HCT116 (cell line): ENCODE measurements around the gene TTLL11. TPM values are rescaled to one million over a fixed set of nuclear protein-coding genes. Genes with fewer than 3 reads are reported as not detected.

ENCODE experiments used
- ATAC-seq: fragments of 200-7000 bp; cut with Tn5 transposase; 2 replicates; pipeline ENCODE4 v1.9.1; 2020; ENCODE audit warnings: mild to moderate bottlenecking, moderate library complexity
- BruUV-seq: library from RNA; stranded (reverse); fragments of 400-500 nt; replicated peaks from 2 replicates; lab custom pipeline; 2021; lab: Mats Ljungman, UMichigan
- CTCF ChIA-PET: fragments of 300-600 bp; sonication (Branson Sonifier 250); formaldehyde crosslinking; loops from one replicate; lab custom pipeline; 2021; ENCODE audit warnings: antibody characterized with exemption; lab: Charles Lee
- POLR2A ChIA-PET: fragments of 300-600, 350-600 bp; sonication (Branson Sonifier 250); formaldehyde crosslinking; loops from one replicate; lab custom pipeline; 2021; ENCODE audit warnings: antibody characterized with exemption; lab: Charles Lee
- RAD21 ChIA-PET, 2 experiments: fragments of 300-600 bp; sonication (Branson Sonifier 250); formaldehyde crosslinking; loops; one replicate each; lab custom pipeline; 2023; ENCODE audit warnings: low total read pairs in 2 of 2; ENCODE audit not compliant: uncharacterized antibody in 2 of 2, unreplicated experiment in 2 of 2, low non-redundant PET in 1 of 2; lab: Charles Lee
- DNase-seq: peaks from one replicate; pipeline ENCODE4 v3.0.0-alpha.2; 2010; ENCODE audit warnings: low read depth, low spot score
- H2AFZ ChIP-seq: fragments of 200-600 bp; shearing (Covaris generic), sonication (generic); 2 replicates; pipeline ENCODE4 v1.6.1; 2017; ENCODE audit warnings: low read depth, mixed run types, mixed read lengths, antibody characterized with exemption, low read length; ENCODE audit not compliant: poor library complexity, severe bottlenecking
- H3K27ac ChIP-seq: 2 replicates; pipeline ENCODE4 v1.5.1; 2012; ENCODE audit warnings: low read depth, low read length
- H3K27me3 ChIP-seq: fragments of 200-600 bp; sonication (generic); 2 replicates; pipeline ENCODE4 v1.6.1; 2016; ENCODE audit warnings: mixed run types, low read length, mixed read lengths; ENCODE audit not compliant: insufficient read depth
- H3K36me3 ChIP-seq, 2 experiments: fragments of 200-500 bp in 1 of 2; fragments of 200-600 bp in 1 of 2; sonication (Bioruptor generic) in 1 of 2; sonication (generic) in 1 of 2; 2 replicates each; pipeline versions ENCODE4 v1.5.1 to v1.6.1; 2014 to 2016; ENCODE audit warnings: low read length in 2 of 2, inconsistent platforms in 1 of 2, mixed read lengths in 1 of 2, mixed run types in 1 of 2; ENCODE audit not compliant: insufficient read depth in 2 of 2, control insufficient read depth in 1 of 2
- H3K4me1 ChIP-seq, 2 experiments: fragments of 200-600 bp in 1 of 2; sonication (generic) in 1 of 2; 2 replicates each; pipeline versions ENCODE4 v1.5.1 to v1.6.1; 2012 to 2017; ENCODE audit warnings: low read length in 2 of 2, inconsistent platforms in 1 of 2, mild to moderate bottlenecking in 1 of 2, mixed read lengths in 1 of 2, mixed run types in 1 of 2, moderate library complexity in 1 of 2; ENCODE audit not compliant: insufficient read depth in 2 of 2, control insufficient read depth in 1 of 2
- H3K4me2 ChIP-seq: fragments of 200-600 bp; sonication (generic); 2 replicates; pipeline ENCODE4 v1.6.1; 2017; ENCODE audit warnings: mixed run types, low read length, mixed read lengths
- H3K4me3 ChIP-seq, 2 experiments: fragments of 200-600 bp in 1 of 2; sonication (generic) in 1 of 2; replicated peaks in 1 of 2; 2 replicates each; pipeline ENCODE4 v1.5.1; 2011 to 2016; ENCODE audit warnings: low read length in 2 of 2, control low read depth in 1 of 2, low read depth in 1 of 2, mild to moderate bottlenecking in 1 of 2, mixed read lengths in 1 of 2, mixed run types in 1 of 2
- H3K79me2 ChIP-seq: fragments of 200-600 bp; sonication (generic); 2 replicates; pipeline ENCODE4 v1.6.1; 2017; ENCODE audit warnings: mild to moderate bottlenecking, mixed run types, low read length, moderate library complexity, mixed read lengths; ENCODE audit not compliant: insufficient read depth
- H3K9ac ChIP-seq: fragments of 200-600 bp; sonication (generic); 2 replicates; pipeline ENCODE4 v1.6.1; 2016; ENCODE audit warnings: low read length, mixed read lengths
- H3K9me2 ChIP-seq: fragments of 200-600 bp; sonication (generic), shearing (Covaris generic); 2 replicates; pipeline ENCODE4 v1.6.1; 2017; ENCODE audit warnings: mixed run types, mild to moderate bottlenecking, moderate library complexity; ENCODE audit not compliant: insufficient read depth
- H3K9me3 ChIP-seq, 2 experiments: fragments of 200-500 bp in 1 of 2; fragments of 200-600 bp in 1 of 2; sonication (Bioruptor generic) in 1 of 2; sonication (generic) in 1 of 2; 2 replicates each; pipeline ENCODE4 v1.6.1; 2014 to 2017; ENCODE audit warnings: low read length in 2 of 2, mixed read lengths in 2 of 2, inconsistent platforms in 1 of 2, low read depth in 1 of 2, mild to moderate bottlenecking in 1 of 2, mixed run types in 1 of 2, moderate library complexity in 1 of 2; ENCODE audit not compliant: control insufficient read depth in 1 of 2, insufficient read depth in 1 of 2
- H4K20me1 ChIP-seq: fragments of 200-600 bp; sonication (generic), shearing (Covaris generic); 2 replicates; pipeline ENCODE4 v1.6.1; 2017; ENCODE audit warnings: mixed run types, mild to moderate bottlenecking, moderate library complexity; ENCODE audit not compliant: insufficient read depth
- CBX3 ChIP-seq: IDR thresholded peaks from 2 replicates; pipeline ENCODE4 v1.6.1; 2012; ENCODE audit warnings: low read depth
- CEBPB ChIP-seq: IDR thresholded peaks from 2 replicates; pipeline ENCODE4 v1.6.1; 2012; ENCODE audit warnings: low read depth
- EGR1 ChIP-seq: IDR thresholded peaks from 2 replicates; pipeline ENCODE4 v1.6.1; 2012; ENCODE audit warnings: low read depth
- ELF1 ChIP-seq: IDR thresholded peaks from 2 replicates; pipeline ENCODE4 v1.6.1; 2012; ENCODE audit warnings: low read depth, borderline replicate concordance
- EZH2phosphoT487 ChIP-seq: fragments of 200-600 bp; IDR thresholded peaks from 2 replicates; pipeline ENCODE4 v1.6.1; 2018; ENCODE audit warnings: antibody characterized with exemption, borderline replicate concordance
- JUND ChIP-seq: IDR thresholded peaks from 2 replicates; pipeline ENCODE4 v1.6.1; 2012
- POLR2A ChIP-seq: IDR thresholded peaks from 2 replicates; pipeline ENCODE4 v1.7.0; 2011; ENCODE audit warnings: borderline replicate concordance; ENCODE audit not compliant: insufficient read depth, insufficient read length; ENCODE audit errors: extremely low read depth
- POLR2AphosphoS5 ChIP-seq: IDR thresholded peaks from 2 replicates; pipeline ENCODE4 v1.6.1; 2011; ENCODE audit warnings: mild to moderate bottlenecking, low read depth, low read length, moderate library complexity
- SIN3A ChIP-seq: IDR thresholded peaks from 2 replicates; pipeline ENCODE4 v1.6.1; 2012; ENCODE audit warnings: low read depth
- SRF ChIP-seq: IDR thresholded peaks from 2 replicates; pipeline ENCODE4 v1.6.1; 2012; ENCODE audit warnings: low read depth
- TCF7L2 ChIP-seq: IDR thresholded peaks from 2 replicates; pipeline ENCODE4 v1.7.0; 2011; ENCODE audit warnings: borderline replicate concordance, inconsistent platforms; ENCODE audit not compliant: insufficient read depth, insufficient read length; ENCODE audit errors: extremely low read depth
- ZFX ChIP-seq: fragments of 450-650 bp; IDR thresholded peaks from 2 replicates; pipeline ENCODE4 v1.6.1; 2017
- intact Hi-C: fragments of 100-400 bp; cut with micrococcal nuclease; formaldehyde crosslinking; loops from 2 replicates; pipeline ENCODE4 v1.10.0; 2022
- total RNA-seq: library from RNA; stranded (reverse); gene quantifications from one replicate; pipeline ENCODE4 v1.2.1, GENCODE V29; 2021; ENCODE audit not compliant: unreplicated experiment
- TF ChIP-seq, protein P1 (sequence below): IDR thresholded peaks from 2 replicates; pipeline ENCODE4 v1.6.1; 2012
- TF ChIP-seq, protein P2 (sequence below): IDR thresholded peaks from 2 replicates; pipeline ENCODE4 v1.6.1; 2012
- TF ChIP-seq, protein P3 (sequence below): IDR thresholded peaks from 2 replicates; pipeline ENCODE4 v1.6.1; 2012; ENCODE audit warnings: low read depth

TTLL11 gene
- total RNA-seq, 1 experiment from 2014 or later, result 2.2 TPM

- no peaks in the 10 kb centered on the region for H3K4me1 ChIP-seq
- no peaks in the 10 kb centered on the region for H4K20me1 ChIP-seq
- intact Hi-C loops, result no loop called here
- CTCF ChIA-PET, result no interaction called here
- TF ChIP-seq SIN3A (no peak), ELF1 (no peak)
- TF ChIP-seq, protein P1, sequence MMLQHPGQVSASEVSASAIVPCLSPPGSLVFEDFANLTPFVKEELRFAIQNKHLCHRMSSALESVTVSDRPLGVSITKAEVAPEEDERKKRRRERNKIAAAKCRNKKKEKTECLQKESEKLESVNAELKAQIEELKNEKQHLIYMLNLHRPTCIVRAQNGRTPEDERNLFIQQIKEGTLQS, result no peak
- TF ChIP-seq, protein P2, sequence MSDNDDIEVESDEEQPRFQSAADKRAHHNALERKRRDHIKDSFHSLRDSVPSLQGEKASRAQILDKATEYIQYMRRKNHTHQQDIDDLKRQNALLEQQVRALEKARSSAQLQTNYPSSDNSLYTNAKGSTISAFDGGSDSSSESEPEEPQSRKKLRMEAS, result no peak
- H3K9me2 ChIP-seq, result no peaks in the 10 kb centered on the region
- H3K27me3 ChIP-seq, result peaks cover 2% of the 10 kb centered on the region; the same call in 1 of the 2 replicates
- POLR2A ChIA-PET, result no interaction called here
- no peak overlapping the region for H3K9ac ChIP-seq
- DNase-seq (no peak), ATAC-seq (no peak)
- no peak overlapping the region for H3K27ac ChIP-seq
- H3K4me2 ChIP-seq, result no peak overlapping the region
- no peaks in the 10 kb centered on the region for H3K36me3 ChIP-seq
- H3K9me3 ChIP-seq, result no peaks in the 10 kb centered on the region
- H2AFZ ChIP-seq, result no peak overlapping the region
- RAD21 ChIA-PET, result no interaction called here
- no peak overlapping the region for H3K4me3 ChIP-seq
- H3K79me2 ChIP-seq, result no peaks in the 10 kb centered on the region
- no TSS peak for BruUV-seq
These were observed 157.4 kb downstream of the TTLL11 start for GRCh38 chr9:121935739-121936138.

- 0 out of 2 replicates have a peak, but pooled peaks have one; percentile 9 for ATAC-seq
- intact Hi-C loops, result no loop called here
- BruUV-seq, result no TSS peak
- H3K9ac ChIP-seq, result no peak overlapping the region
- no peak overlapping the region for H3K4me3 ChIP-seq
- no peaks in the 10 kb centered on the region for H3K9me3 ChIP-seq
- no peak overlapping the region for H3K4me2 ChIP-seq
- 0 out of 2 replicates have a peak, but pooled peaks cover 2% of the 10 kb centered on the region for H3K27me3 ChIP-seq
- no peaks in the 10 kb centered on the region for H4K20me1 ChIP-seq
- no peaks in the 10 kb centered on the region for H3K36me3 ChIP-seq
- no peaks in the 10 kb centered on the region for H3K4me1 ChIP-seq
- no peaks in the 10 kb centered on the region for H3K9me2 ChIP-seq
- ChIA-PET CTCF (interaction anchor here (0.7 to 1.7 kb wide), 7 partner anchors 210 to 385 kb away, joined by 3 to 7 read pairs (median 4); no protein-coding TSS in a partner anchor), RAD21 (no interaction called here), POLR2A (no interaction called here)
- no peaks in the 10 kb centered on the region for H3K79me2 ChIP-seq
- H3K27ac ChIP-seq, result no peak overlapping the region
- H2AFZ ChIP-seq, result no peak overlapping the region
- no peak for DNase-seq
- TF ChIP-seq ZFX (no peak), EGR1 (no peak), JUND (no peak), EZH2phosphoT487 (no peak), CBX3 (no peak), TCF7L2 (no peak), CEBPB (no peak), SIN3A (no peak), SRF (no peak), POLR2AphosphoS5 (no peak), POLR2A (no peak)
- TF ChIP-seq, protein P1, result no peak
- TF ChIP-seq, protein P2, result no peak
- TF ChIP-seq, protein P3, sequence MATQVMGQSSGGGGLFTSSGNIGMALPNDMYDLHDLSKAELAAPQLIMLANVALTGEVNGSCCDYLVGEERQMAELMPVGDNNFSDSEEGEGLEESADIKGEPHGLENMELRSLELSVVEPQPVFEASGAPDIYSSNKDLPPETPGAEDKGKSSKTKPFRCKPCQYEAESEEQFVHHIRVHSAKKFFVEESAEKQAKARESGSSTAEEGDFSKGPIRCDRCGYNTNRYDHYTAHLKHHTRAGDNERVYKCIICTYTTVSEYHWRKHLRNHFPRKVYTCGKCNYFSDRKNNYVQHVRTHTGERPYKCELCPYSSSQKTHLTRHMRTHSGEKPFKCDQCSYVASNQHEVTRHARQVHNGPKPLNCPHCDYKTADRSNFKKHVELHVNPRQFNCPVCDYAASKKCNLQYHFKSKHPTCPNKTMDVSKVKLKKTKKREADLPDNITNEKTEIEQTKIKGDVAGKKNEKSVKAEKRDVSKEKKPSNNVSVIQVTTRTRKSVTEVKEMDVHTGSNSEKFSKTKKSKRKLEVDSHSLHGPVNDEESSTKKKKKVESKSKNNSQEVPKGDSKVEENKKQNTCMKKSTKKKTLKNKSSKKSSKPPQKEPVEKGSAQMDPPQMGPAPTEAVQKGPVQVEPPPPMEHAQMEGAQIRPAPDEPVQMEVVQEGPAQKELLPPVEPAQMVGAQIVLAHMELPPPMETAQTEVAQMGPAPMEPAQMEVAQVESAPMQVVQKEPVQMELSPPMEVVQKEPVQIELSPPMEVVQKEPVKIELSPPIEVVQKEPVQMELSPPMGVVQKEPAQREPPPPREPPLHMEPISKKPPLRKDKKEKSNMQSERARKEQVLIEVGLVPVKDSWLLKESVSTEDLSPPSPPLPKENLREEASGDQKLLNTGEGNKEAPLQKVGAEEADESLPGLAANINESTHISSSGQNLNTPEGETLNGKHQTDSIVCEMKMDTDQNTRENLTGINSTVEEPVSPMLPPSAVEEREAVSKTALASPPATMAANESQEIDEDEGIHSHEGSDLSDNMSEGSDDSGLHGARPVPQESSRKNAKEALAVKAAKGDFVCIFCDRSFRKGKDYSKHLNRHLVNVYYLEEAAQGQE, result no peak
These were observed 162.2 kb downstream of the TTLL11 start for GRCh38 chr9:121930956-121931355.
